HG02943 (cell line): Measurements from ENCODE around the gene AK3.
"Not testable (repeated sequence)": the region's sequence is repeated elsewhere in the genome, so short reads cannot be mapped to it uniquely, and the experiment has no call there.

ENCODE experiments used
- ATAC-seq: cut with Tn5 transposase; IDR thresholded peaks from one replicate; pipeline ENCODE4 v1.9.1; 2021; ENCODE audit warnings: mild to moderate bottlenecking, low read depth, moderate library complexity; ENCODE audit not compliant: unreplicated experiment

The AK3 gene

GRCh38 chr9:4740638-4741364 is at the start of gene AK3:
Gene AK3 (minus strand): TSS chr9:4741202. CDS start chr9:4741087, 115 bp downstream.
- peak; percentile 89 for ATAC-seq

DNA sequence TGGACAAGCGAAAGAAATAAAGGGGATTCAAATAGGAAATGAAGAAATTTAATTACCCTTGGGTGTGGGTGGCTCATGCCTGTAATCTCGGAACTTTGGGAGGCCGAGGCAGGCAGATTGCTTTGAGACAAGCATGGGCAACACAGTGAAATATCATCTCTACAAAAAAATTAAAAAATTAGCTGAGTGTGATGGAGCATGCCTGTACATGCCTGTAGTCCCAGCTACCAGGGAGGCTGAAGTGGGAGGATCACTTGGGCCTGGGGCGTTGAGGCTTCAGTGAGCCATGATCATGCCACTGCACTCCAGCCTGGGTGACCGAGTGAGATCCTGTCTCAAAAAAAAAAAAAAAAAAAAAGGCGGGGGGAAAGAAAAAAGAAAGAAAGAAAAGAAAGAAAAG is 47.7 kb upstream of the AK3 start:
- ATAC-seq = no peak

DNA sequence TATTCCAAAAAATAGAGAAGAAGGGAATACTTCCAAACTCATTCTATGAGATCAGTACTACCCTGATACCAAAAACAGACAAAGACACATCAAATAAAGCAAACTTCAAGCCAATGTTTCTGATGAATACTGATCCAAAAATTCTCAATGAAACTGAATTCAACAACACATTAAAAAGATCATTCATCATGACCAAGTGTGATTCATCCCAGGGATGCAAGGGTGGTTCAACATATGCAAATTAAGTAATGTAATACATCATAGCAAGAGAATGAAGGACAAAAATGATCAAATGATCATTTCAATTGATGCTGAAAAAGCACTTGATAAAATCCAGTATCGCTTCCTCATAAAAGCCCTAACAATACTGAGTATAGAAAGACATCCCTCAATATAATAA is 46.9 kb upstream of the AK3 start:
- no peak for ATAC-seq

- no peak for ATAC-seq
Measured at GRCh38 chr9:4786599-4786998, 45.6 kb upstream of the AK3 start.

GRCh38 chr9:4784403-4784802 is 43.4 kb upstream of the AK3 start:
- ATAC-seq = no peak

DNA sequence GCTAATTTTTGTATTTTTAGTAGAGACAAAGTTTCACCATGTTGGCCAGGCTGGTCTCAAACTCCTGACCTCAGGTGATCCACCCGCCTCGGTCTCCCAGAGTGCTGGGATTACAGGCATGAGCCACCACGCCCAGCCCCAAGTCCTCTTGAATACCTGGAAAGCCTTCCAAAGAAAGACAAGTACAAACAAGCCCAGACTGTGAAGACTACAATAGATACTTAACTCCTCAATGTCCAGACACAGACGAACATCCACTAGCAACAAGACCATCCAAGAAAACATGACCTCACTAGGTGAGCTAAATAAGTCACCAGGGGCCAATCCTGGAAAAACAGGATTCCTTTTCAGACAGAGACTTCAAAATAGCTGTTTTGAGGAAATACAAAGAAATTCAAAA is 42.2 kb upstream of the AK3 start:
- ATAC-seq = not testable (repeated sequence)

DNA sequence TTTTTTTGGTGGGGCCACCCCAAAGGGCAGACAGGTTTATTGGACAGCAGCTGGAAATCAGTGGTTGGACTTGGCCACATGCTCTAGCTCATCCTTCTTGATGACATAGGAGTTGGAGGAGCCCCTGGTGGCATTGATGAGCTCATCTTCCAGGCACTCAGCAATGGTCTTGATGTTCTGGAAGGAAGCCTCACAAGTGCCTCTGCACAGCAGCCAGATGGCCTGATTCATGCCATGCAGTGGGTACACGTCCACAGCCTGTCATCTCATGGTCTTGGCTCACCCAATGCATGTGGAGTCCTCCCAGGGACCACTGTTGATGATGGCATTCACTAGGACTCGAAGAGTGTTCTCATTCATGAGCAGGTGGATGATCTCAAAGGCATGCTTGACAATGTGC is 40.4 kb upstream of the AK3 start:
- no peak for ATAC-seq

GRCh38 chr9:4780651-4781050 is 39.6 kb upstream of the AK3 start:
- no peak for ATAC-seq

- ATAC-seq = not testable (repeated sequence)
Measured at GRCh38 chr9:4774958-4775357, 34.0 kb upstream of the AK3 start.

GRCh38 chr9:4774209-4774608 is 33.2 kb upstream of the AK3 start:
- no peak for ATAC-seq

DNA sequence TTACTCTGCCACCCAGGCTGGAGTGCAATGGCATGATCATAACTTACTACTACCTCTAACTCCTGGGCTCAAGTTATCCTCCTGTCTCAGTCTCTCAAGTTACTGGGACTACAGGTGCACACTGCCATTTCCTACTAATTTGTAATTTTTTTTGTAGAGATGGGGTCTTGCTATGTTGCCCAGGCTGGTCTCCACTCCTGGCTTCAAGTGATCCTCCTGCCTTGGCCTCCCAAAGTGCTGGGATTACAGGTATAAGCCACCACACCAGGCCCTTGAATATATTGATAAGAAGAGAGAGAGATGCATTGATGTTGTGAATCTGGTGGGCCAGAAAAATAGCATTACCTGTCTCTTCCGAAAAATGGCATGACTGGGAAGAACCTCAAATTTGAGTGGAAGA is 30.8 kb upstream of the AK3 start:
- no peak for ATAC-seq

DNA sequence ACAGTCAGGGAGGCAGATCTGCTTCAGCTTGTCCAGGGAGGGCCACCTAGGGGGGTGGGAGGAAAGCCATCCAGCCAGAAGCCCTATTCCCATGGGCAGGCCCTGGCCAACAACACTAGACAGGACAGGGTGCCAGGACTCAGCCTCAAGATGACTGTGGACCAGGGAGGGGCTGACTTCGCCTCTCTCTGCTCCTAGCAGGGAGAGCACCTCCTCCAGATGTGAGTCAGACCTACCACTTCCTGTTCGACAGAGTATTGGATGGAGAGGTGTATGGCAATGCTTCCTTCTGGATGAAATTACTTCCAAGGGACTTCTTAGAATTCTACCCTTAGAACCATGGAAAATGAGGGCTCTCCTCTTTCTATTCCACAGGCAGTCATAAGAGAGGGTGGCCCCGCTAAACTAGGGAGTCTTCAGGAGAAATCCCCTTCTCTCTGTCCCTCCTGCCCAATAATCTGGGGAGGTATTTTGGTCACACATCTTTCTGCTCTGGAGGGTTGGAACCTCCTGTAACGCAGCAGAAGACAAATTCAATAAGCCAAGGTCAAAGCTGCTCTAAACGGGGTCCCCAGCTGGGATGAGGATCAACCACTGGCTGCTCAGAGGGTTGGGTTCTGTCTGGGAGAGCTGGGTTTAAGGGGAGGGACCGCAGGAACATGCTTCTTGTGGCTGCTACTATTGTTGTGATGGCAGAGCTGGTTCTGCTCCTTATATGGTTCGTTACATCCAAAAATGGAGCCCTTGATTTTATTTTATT is 28.5 kb upstream of the AK3 start:
- no peak for ATAC-seq

- no peak for ATAC-seq
Measured at GRCh38 chr9:4768681-4769080, 27.7 kb upstream of the AK3 start.

GRCh38 chr9:4764033-4764432 is 23.0 kb upstream of the AK3 start:
- ATAC-seq = no peak

GRCh38 chr9:4762886-4763541 is 22.0 kb upstream of the AK3 start:
- peak; percentile 13 for ATAC-seq

- peak; percentile 84 for ATAC-seq
Measured at GRCh38 chr9:4762108-4762885, 21.3 kb upstream of the AK3 start.

DNA sequence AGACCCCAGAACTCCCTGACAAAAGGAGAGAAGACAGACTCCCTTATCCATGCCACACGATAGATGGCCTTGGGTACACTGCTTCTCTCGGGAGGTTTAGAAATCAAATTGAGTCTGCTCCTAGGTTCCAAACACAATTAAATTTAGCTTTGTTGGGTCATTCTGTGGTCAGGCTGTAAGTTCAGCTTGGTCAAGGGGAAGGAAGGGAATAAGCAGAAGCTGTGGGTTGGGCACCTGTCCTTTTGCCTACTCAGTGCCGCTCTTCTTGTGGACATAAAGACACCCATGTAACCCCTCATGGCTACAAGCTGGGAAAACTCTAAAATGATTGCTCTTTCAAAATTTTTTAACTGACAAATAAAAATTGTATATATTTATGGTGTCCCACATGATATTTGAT is 19.1 kb upstream of the AK3 start:
- ATAC-seq = no peak

DNA sequence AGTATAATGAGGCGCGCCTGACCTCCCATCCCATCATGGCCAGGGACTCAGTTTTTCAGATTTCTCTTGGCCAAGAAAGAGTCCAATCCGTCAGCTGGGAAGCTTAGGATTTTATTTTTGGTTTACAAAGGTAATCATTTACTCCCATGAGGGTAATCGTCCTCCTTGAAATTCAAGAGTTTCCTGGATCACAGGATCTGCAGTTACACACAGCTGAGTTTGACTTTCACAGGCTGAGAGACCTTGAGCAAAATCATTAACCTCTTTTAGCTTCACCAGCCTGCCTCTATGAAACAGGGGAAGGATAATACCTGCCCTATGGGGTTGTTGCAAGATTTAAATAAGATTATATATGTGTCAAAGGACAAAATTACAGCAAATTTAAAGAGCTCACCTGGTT is 15.4 kb upstream of the AK3 start:
- ATAC-seq = no peak

GRCh38 chr9:4755026-4755609 is 14.1 kb upstream of the AK3 start:
- no peak for ATAC-seq

- not testable (repeated sequence) for ATAC-seq
Measured at GRCh38 chr9:4754530-4754929, 13.5 kb upstream of the AK3 start.
